BE2C (cell line): ENCODE results near the gene DCLK2.

Source experiments
- DNase-seq: peaks from one replicate; pipeline ENCODE4 v3.0.0-alpha.2; 2020
- H3K27me3 ChIP-seq: fragments of 250-450 bp; sonication (Bioruptor Pico); 2 replicates; pipeline ENCODE4 v1.5.1; 2020; ENCODE audit warnings: mild to moderate bottlenecking
- H3K36me3 ChIP-seq: fragments of 250-450 bp; sonication (Bioruptor Pico); 2 replicates; pipeline ENCODE4 v1.5.1; 2020; ENCODE audit warnings: mild to moderate bottlenecking
- H3K4me1 ChIP-seq: fragments of 250-450 bp; sonication (Bioruptor Pico); 2 replicates; pipeline ENCODE4 v1.5.1; 2020
- H3K4me3 ChIP-seq: 2 replicates; pipeline ENCODE4 v1.5.1; 2011; ENCODE audit warnings: low read depth, low read length
- H3K9me3 ChIP-seq: fragments of 250-450 bp; sonication (Bioruptor Pico); 2 replicates; pipeline ENCODE4 v1.5.1; 2020
- TF ChIP-seq, protein P1 (sequence below): IDR thresholded peaks from 2 replicates; pipeline ENCODE4 v1.5.1; 2012; ENCODE audit warnings: mild to moderate bottlenecking, low read depth, low read length

Gene DCLK2

DNA sequence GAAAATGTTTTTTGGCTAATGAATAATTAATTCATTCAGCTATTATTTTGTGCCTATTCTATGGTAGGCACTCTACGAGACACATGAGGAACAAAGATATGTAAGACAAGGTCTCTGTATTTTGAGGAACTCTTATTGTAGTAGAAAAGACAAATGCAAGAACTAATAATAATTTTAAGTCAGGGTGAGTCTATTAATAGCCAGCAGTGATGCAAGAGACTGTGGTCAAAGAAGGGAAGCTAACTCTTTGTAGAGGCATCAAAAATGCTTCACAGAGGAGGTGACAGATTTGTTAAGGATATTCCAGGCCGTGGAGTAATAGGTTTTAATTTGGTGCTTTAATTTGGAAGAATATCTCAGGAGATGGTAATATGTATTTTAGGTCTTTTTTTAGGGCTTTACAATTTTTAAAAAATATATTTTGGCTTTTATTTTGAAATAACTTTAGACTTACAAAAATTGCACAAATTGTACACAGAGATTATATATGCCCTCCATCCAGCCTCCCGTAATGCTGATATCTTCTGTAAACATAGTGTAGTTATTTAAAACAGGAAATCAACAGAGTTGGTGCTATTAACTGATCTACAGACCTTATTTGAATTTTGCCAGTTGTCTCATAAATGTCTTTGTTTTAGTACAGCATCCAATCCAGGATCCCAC, 48.1 kb downstream of the DCLK2 start:
- no peak for DNase-seq
- Histone ChIP-seq H3K4me3 (no peak overlapping the region), H3K36me3 (no peaks in the 10 kb centered on the region), H3K9me3 (no peaks in the 10 kb centered on the region), H3K4me1 (no peaks in the 10 kb centered on the region), H3K27me3 (no peaks in the 10 kb centered on the region)
- TF ChIP-seq, protein P1, sequence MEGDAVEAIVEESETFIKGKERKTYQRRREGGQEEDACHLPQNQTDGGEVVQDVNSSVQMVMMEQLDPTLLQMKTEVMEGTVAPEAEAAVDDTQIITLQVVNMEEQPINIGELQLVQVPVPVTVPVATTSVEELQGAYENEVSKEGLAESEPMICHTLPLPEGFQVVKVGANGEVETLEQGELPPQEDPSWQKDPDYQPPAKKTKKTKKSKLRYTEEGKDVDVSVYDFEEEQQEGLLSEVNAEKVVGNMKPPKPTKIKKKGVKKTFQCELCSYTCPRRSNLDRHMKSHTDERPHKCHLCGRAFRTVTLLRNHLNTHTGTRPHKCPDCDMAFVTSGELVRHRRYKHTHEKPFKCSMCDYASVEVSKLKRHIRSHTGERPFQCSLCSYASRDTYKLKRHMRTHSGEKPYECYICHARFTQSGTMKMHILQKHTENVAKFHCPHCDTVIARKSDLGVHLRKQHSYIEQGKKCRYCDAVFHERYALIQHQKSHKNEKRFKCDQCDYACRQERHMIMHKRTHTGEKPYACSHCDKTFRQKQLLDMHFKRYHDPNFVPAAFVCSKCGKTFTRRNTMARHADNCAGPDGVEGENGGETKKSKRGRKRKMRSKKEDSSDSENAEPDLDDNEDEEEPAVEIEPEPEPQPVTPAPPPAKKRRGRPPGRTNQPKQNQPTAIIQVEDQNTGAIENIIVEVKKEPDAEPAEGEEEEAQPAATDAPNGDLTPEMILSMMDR: no peak

DNA sequence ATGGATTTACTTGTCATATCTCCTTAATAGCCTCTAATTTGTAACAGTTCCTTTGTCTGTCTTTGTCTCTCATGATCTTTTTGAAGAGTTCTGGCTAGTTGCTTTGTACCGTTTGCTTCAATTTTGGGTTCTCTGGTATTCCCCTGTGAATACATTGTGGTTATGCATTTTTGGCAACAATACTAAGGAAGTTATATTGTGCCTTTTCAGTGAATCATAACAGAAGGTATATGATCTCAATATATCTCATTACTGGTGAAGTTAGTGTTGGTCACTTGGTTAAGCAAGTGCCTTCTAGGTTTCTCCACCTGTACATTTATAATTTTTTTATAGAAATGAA, 48.6 kb downstream of the DCLK2 start:
- Histone ChIP-seq H3K4me1 (no peaks in the 10 kb centered on the region), H3K36me3 (no peaks in the 10 kb centered on the region), H3K4me3 (no peak overlapping the region), H3K9me3 (no peaks in the 10 kb centered on the region), H3K27me3 (no peaks in the 10 kb centered on the region)
- no peak for DNase-seq
- TF ChIP-seq, protein P1: no peak

DNA sequence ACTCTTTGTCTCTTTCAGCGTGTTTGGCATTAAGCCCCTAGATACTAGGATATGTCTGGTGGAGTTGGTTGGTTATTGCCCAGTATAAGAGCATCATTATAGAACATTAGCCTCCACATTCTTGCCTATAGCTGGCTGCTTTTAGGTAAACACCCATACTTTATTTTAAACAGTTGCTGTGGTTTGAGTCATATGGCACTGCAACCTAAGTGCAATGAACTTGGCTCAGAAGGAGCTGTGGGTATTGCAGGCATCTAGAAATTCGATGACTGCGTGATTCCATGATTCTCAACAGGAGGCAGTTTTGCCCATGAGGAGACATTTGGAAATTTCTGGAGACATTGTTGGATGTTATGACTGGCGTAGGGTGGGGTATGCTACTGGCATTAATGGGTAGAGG, 49.5 kb downstream of the DCLK2 start:
- no peak for DNase-seq
- no peaks in the 10 kb centered on the region for H3K4me1 ChIP-seq
- TF ChIP-seq, protein P1: no peak
- no peaks in the 10 kb centered on the region for H3K36me3 ChIP-seq
- H3K27me3 ChIP-seq: no peaks in the 10 kb centered on the region
- H3K4me3 ChIP-seq: no peak overlapping the region
- no peaks in the 10 kb centered on the region for H3K9me3 ChIP-seq

DNA sequence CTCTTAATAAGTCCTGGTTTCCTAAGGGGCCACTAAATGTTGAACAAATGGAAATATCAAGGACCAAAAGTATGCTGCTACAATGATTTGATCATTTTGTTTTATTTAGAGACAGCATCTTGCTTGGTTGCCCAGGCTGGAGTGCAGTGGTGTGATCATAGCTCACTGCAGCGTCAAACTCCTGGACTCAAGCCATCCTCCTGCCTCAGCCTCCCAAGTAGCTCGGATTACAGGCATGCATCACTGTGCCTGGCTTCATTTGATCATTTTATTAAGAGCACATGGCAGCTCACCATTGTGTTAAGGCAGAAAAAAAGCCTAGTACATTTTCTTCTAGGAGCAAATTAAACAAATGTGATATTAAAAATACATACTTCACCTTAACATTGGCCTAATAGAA, 52.7 kb downstream of the DCLK2 start:
- TF ChIP-seq, protein P1: no peak
- Histone ChIP-seq H3K27me3 (no peaks in the 10 kb centered on the region), H3K9me3 (no peaks in the 10 kb centered on the region), H3K36me3 (no peaks in the 10 kb centered on the region), H3K4me1 (no peaks in the 10 kb centered on the region), H3K4me3 (no peak overlapping the region)
- no peak for DNase-seq

DNA sequence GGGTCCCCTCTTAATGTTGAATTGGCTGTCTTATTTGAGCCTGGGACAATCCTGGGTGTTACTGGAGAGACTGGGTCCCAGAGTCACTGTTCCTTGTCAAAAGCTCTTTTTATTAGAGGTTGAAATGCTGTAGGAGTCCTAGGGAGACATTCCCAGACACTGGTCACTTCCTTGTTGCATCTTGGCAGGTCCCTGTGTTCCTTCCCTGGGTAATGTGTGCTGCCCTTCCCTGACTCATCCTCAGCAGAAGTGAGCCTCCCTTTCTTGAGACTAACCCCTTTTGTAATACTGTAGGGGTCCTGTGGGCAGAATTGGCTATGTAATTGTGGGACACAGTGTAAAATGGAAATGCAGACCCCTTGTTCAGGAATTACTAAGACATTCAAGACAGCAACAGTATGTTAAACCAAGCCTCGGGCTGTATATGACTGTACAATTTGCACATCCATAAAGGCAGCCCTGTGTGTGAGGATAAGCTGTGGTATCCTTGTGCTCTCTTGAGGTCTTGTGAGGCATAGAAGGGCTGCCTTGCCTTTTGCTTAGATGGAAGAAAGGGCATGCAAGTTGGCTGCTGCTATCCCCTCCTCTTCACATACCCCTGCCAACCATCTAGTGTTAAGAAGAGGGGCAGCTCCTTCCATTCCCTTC, 53.5 kb downstream of the DCLK2 start:
- TF ChIP-seq, protein P1: no peak
- DNase-seq: no peak
- Histone ChIP-seq H3K9me3 (no peaks in the 10 kb centered on the region), H3K4me3 (no peak overlapping the region), H3K27me3 (no peaks in the 10 kb centered on the region), H3K4me1 (no peaks in the 10 kb centered on the region), H3K36me3 (no peaks in the 10 kb centered on the region; the same call in 1 of the 2 replicates)

DNA sequence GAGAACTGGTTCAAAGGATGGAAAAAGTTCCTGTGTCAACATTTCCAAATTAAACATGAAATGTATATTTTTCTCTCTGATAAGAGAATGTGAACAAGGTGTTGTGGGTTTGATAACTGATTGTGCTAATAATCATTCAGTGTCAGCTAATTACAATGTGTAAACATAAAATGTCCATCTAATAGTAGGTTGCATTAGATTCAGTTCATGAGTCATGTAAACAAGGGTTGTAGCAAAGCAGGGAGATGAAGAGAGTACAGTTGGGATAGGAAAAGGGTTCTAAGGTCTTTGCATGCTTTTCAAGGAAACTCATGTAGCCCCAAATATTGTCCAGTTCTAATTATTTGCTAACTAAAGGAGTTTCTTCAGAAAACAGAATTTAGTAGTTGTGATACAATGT, 55.4 kb downstream of the DCLK2 start:
- Histone ChIP-seq H3K36me3 (no peaks in the 10 kb centered on the region; the same call in 1 of the 2 replicates), H3K4me3 (no peak overlapping the region), H3K9me3 (no peaks in the 10 kb centered on the region), H3K4me1 (no peaks in the 10 kb centered on the region), H3K27me3 (no peaks in the 10 kb centered on the region)
- TF ChIP-seq, protein P1: no peak
- no peak for DNase-seq
